Esophagus squamous epithelium (tissue), 4 donors: ENCODE measurements around the gene TUBAL3.

Experiments
- POLR2A ChIP-seq, 4 donors: fragments of 450-650 bp; IDR thresholded peaks; one replicate each; pipeline ENCODE4 v1.6.1; 2017; ENCODE audit warnings: antibody characterized with exemption in 4 of 4, mild to moderate bottlenecking in 4 of 4, moderate library complexity in 3 of 4
- TF ChIP-seq, protein P1 (sequence below), 6 experiments: fragments of 450-650 bp in 4 of 6; fragments of 200-600 bp in 2 of 6; sonication (generic) in 2 of 6; IDR thresholded peaks; one replicate each; pipeline ENCODE4 v1.5.1; 2016 to 2019; ENCODE audit warnings: antibody characterized with exemption in 6 of 6, mild to moderate bottlenecking in 4 of 6, moderate library complexity in 4 of 6

DNA sequence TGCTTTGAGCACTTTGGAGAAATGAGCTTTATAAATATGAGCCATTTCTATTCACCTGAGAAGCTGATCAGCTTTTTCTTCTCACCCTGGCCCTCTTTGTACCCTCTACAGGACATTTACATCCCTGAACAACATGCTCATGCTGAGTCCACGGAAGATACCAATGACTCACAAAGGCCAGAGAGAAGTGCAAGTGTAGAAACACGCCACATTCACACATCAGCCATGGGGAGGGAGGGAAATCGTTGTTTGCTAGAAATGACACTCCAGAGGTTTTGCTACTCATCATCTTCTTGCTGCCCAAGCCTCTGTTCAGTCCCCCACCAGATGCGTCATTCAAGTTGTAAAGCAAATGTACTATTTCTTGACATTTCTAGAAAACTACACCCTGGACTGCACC lies 42.7 kb downstream of the TUBAL3 start:
- TF ChIP-seq, protein P1, sequence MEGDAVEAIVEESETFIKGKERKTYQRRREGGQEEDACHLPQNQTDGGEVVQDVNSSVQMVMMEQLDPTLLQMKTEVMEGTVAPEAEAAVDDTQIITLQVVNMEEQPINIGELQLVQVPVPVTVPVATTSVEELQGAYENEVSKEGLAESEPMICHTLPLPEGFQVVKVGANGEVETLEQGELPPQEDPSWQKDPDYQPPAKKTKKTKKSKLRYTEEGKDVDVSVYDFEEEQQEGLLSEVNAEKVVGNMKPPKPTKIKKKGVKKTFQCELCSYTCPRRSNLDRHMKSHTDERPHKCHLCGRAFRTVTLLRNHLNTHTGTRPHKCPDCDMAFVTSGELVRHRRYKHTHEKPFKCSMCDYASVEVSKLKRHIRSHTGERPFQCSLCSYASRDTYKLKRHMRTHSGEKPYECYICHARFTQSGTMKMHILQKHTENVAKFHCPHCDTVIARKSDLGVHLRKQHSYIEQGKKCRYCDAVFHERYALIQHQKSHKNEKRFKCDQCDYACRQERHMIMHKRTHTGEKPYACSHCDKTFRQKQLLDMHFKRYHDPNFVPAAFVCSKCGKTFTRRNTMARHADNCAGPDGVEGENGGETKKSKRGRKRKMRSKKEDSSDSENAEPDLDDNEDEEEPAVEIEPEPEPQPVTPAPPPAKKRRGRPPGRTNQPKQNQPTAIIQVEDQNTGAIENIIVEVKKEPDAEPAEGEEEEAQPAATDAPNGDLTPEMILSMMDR (IDR thresholded peaks at IDR 0.05), result no peak
- TF ChIP-seq POLR2A (IDR thresholded peaks at IDR 0.05), result no peak
